ENCODE results near the gene SOCS7. TPM values are rescaled to one million over a fixed set of nuclear protein-coding genes. Genes with fewer than 3 reads are reported as not detected.

Gene SOCS7
- total RNA-seq, 2 experiments from 2014 or later: 18.0 to 18.9 TPM

GRCh38 chr17:38454532-38454931 is 102.9 kb downstream of the SOCS7 start:
- DNase-seq: no peak
- ChIA-PET CTCF (interaction anchor here (0.9 to 1.0 kb wide), 2 partner anchors 31 to 100 kb away, joined by 3 read pairs; no protein-coding TSS in a partner anchor), POLR2A (no interaction called here)
- H3K36me3 Mint-ChIP-seq (ENCODE audit: low read depth): no peaks in the 10 kb centered on the region
- no peak for ATAC-seq
- H3K4me1 Mint-ChIP-seq (ENCODE audit: low read depth): peaks cover 12% of the 10 kb centered on the region
- H3K27me3 Mint-ChIP-seq: peaks cover 35% of the 10 kb centered on the region
- intact Hi-C loops (cut with micrococcal nuclease): no loop called here
- H3K27ac Mint-ChIP-seq: no peak overlapping the region
- no peak overlapping the region for H3K4me3 Mint-ChIP-seq
- no peaks in the 10 kb centered on the region for H3K9me3 Mint-ChIP-seq
- TF ChIP-seq CTCF (IDR thresholded peaks at IDR 0.05): no peak

Other genes with a start within 250 kb of the SOCS7 start
- not detected for gene TBC1D3E, start 223.9 kb upstream of the SOCS7 start, total RNA-seq
- gene TBC1D3, start 159.3 kb upstream of the SOCS7 start, total RNA-seq: not detected
- 10 to 100 TPM; 54.3 to 54.6 TPM for gene MRPL45, start 54.7 kb upstream of the SOCS7 start, total RNA-seq
- under 1 TPM in 1 of 2 experiments, not detected in 1; 0.07 TPM for gene GPR179, start 7.9 kb upstream of the SOCS7 start, total RNA-seq
- under 1 TPM; 0.40 to 0.47 TPM for gene ARHGAP23, start 76.6 kb downstream of the SOCS7 start, total RNA-seq